ENCODE data around the gene SOS2.
A peak's percentile ranks its signal among the peaks of the same experiment; 100 is the strongest.

- TF ChIP-seq POLR2AphosphoS5 (IDR thresholded peaks at IDR 0.05) (peak; percentile 90), CTCF (IDR thresholded peaks at IDR 0.05; ENCODE audit: poor library complexity, severe bottlenecking) (peak; percentile 40), SMC3 (conservative IDR thresholded peaks at IDR 0.05; ENCODE audit: poor library complexity) (peak; percentile 34), TAF1 (IDR thresholded peaks at IDR 0.05; ENCODE audit: low read depth) (peak; percentile 89), EZH2 (IDR thresholded peaks at IDR 0.05; ENCODE audit: borderline replicate concordance, insufficient read depth, low read length, poor library complexity, severe bottlenecking) (no peak), REST (IDR thresholded peaks at IDR 0.05; ENCODE audit: borderline replicate concordance) (no peak)
Observed at GRCh38 chr14:50231475-50232275, at the start of gene SOS2.

All from neural cell (in vitro differentiated cells).